DMS 273 (cell line): ENCODE measurements around the gene FNDC3B.

Source experiments
- DNase-seq: peaks from one replicate; lab custom pipeline; 2025; ENCODE audit not compliant: unreplicated experiment; lab: John Stamatoyannopoulos, UW

Gene FNDC3B

GRCh38 chr3:172323894-172324610, 284.7 kb downstream of the FNDC3B start:
- no peak for DNase-seq

- no peak for DNase-seq
Measured at GRCh38 chr3:172324611-172325203, 285.3 kb downstream of the FNDC3B start.

- no peak for DNase-seq
Measured at GRCh38 chr3:172325461-172325860, 286.1 kb downstream of the FNDC3B start.

DNA sequence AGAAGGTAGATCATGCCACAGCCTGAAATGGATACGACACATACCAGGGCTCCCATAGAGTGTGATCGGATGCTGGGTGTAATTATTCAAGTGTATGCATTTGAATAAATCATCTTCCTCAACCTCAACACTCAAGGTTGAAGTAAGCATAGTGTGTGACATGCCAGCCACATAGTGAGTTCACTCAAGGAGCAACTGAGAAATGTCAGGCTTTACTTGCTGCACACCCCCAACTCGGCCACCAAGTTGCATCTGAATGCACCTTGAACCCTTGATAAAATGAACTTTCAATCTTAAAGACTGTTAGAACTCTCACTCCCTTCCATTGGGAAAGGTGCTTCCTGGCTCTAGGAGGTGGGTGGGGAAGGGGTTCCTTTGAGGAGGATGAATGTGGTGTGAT, 287.6 kb downstream of the FNDC3B start:
- DNase-seq, result no peak

GRCh38 chr3:172328282-172328681, 288.9 kb downstream of the FNDC3B start:
- DNase-seq, result no peak

GRCh38 chr3:172329070-172329469, 289.7 kb downstream of the FNDC3B start:
- peak; percentile 19 for DNase-seq

- DNase-seq, result no peak
Measured at GRCh38 chr3:172330413-172330812, 291.0 kb downstream of the FNDC3B start.

- DNase-seq, result peak; percentile 85
Measured at GRCh38 chr3:172332256-172333041, 293.1 kb downstream of the FNDC3B start.

DNA sequence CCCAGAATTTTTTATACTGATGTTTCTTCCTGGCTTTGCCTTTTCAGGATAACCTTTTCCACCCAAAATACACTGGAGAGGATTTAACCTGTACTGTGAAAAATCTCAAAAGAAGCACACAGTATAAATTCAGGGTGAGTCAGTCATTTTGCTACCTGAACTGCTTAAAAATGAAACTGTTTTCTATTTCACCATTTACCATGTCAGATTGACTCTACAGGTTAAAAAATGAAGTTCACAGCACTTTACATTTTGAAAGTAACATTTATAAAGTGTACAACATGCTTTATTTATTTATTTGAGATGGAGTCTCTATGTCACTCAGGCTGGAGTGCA, 293.6 kb downstream of the FNDC3B start:
- no peak for DNase-seq

DNA sequence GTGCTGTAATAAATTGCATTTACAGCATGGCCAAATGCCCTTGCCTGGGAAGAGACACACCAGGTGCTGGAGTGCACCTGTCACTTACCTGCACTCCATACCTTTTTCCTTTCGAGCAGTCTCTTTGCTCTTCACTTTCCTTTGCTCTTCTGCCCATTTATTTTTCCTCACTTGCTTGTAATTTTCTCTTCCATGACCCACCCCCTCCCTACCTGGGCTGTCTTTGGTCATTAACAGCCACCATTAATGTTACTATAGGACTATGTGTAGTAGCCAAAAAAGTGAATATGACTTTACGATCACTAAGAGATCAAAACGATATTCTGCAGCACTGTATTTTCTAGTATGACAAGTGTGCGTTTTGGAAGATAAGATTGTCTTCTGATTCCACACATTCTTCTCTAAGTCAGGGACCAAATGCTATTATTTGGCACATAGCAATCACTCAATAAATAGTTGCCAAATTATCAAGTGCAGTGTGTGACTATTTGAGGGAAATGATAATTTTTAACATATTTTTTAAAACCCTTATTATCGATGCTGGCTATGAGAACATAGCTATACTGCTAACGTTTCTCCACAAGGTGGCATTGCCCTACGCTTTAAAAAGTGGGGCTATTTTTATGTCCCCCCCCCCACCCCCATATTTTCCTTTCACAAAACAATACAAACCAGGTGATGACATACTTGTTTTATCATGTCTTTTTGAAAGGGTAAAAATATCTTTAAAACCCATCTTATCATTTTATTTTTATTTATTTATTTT, 294.5 kb downstream of the FNDC3B start:
- DNase-seq, result no peak

DNA sequence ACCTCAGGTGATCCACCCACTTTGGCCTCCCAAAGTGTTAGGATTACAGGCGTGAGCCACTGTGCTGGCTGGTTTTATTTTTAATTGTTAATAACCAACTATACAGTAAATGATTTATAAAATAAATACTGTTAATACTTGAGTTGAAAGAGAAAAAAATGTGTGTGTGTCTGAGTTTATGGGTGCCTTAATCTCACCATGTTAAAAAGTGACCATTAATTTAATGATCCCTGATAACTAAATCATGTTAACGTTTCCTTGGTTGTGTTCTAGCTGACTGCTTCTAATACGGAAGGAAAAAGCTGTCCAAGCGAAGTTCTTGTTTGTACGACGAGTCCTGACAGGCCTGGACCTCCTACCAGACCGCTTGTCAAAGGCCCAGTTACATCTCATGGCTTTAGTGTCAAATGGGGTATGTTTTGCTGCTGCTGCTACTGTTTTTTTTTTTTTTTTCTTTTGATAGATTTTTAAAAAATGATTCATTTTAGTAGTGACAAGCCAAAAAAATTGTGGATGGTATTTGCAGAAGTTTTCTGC, 295.4 kb downstream of the FNDC3B start:
- peak; percentile 11 for DNase-seq

DNA sequence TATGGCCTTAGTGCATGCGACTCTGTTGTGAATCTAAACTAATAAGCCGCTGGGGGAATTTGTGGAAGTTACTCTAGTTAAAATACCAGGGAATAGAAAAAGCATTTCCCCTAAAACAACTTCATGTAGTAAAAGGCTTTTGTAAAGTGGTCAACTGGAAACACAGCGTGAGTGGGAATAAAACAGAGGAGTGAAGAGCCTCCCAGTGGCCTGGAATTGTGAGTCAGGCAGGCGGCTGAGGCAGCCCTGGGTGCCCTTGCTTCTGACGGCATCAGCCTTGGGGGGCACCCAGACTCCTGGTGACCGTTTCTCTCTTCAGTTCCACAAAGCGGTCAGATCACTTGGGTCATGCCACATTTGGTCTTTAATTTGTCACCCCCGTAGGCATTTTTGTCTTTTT, 300.5 kb downstream of the FNDC3B start:
- no peak for DNase-seq

DNA sequence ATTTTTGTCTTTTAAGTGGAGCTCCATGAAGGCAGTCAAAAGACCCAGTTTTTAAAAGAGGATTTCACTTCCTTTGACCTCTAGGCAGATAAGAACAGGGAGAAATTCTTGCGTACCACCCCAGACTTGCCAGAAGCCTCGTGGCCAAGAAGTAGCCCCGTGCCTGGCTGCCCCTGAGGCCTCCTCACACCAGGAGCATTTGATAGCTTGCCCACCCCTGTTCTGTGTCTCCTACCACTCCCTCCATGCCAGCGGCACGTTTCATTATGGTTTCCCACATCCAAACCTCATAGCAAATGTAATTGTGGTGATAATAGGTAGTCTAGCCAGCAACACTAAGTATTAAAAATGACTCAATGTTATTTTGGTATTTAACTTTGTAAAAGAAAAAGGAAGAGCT, 301.2 kb downstream of the FNDC3B start:
- DNase-seq, result no peak

- DNase-seq, result peak; percentile 87
Measured at GRCh38 chr3:172341482-172342059, 302.2 kb downstream of the FNDC3B start.

DNA sequence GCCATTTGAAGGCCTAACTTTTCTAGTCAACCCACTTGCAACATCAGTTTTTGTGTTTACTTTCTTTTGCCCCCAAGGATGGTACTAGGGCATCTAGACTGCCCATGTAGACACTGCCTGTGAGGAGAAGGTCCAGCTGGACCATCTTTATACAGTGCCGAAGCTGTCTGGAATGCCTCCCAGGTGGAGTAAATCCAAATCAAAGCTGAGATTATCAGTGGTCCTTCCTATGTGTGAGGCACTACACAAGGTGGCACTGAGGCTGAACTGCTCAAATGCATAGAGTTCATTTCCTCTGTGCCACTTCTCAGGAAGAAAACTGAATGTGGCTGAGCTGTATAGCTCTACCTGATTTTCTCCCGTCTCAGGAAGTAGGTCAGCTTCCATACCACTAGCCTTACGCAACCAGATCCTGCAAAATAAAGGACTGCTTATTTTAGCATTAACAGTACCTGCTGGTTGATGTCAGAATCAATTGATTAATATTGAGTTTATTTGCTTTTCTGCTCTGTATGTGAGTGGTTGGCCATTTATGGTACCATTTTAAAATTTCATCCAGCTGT, 302.8 kb downstream of the FNDC3B start:
- no peak for DNase-seq

GRCh38 chr3:172343117-172343516, 303.7 kb downstream of the FNDC3B start:
- DNase-seq, result no peak

- DNase-seq, result no peak
Measured at GRCh38 chr3:172343979-172344378, 304.6 kb downstream of the FNDC3B start.

DNA sequence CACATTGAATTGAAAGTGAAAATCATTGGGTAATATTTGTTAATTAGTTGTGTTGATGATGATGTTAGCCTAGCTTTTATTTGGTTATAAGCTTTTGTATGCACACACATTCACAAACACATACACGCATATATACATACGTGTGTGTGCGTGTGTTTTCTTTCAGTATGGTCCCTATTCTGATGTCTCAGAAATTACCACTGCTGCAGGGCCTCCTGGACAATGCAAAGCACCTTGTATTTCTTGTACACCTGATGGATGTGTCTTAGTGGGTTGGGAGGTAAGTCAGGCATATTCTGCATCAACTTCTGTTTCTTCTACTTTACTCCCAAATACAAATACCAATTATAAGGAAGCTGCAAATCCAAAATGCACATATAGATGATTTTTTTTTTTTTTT, 306.8 kb downstream of the FNDC3B start:
- no peak for DNase-seq

- no peak for DNase-seq
Measured at GRCh38 chr3:172347895-172348679, 308.7 kb downstream of the FNDC3B start.
